ENCODE measurements around the gene FBLIM1. TPM values are rescaled to one million over a fixed set of nuclear protein-coding genes. Genes with fewer than 3 reads are reported as not detected.
"Not testable (repeated sequence)": the region's sequence is repeated elsewhere in the genome, so short reads cannot be mapped to it uniquely, and the experiment has no call there.

The FBLIM1 gene
- total and polyA plus RNA-seq, 4 donors, result 9.3 to 19.4 (median 16.1) TPM

DNA sequence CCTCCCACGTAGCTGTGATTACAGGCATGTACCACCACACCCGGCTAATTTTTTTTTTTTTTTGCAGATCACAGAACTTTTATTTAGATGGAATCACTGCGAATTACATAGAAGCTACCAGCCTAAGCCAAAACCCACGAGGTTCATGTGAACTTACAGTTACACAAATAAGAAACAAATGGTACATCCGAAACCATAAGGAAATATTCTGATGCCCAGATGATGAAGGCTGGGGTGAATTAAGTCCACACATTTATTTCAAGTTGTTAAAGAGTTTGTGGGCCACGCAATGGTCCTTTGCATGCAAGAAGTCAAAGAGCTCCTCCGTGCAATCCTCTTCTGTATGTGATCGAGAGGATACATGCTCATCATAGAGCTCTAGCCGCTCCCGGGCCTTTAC is 48.5 kb downstream of the FBLIM1 start:
- no peaks in the 10 kb centered on the region for H3K27me3 ChIP-seq (ENCODE audit: control insufficient read depth, insufficient read depth, low read length)
- H3K36me3 ChIP-seq (ENCODE audit: control insufficient read depth, insufficient read depth, low read length), result no peaks in the 10 kb centered on the region
- H3K4me3 ChIP-seq (ENCODE audit: low read depth, low read length), result no peak overlapping the region
- 96% methylated on average over 4 of the region's 10 CpGs for WGBS (ENCODE audit: insufficient coverage)
- no peak overlapping the region for H3K27ac ChIP-seq (ENCODE audit: low read depth, low read length)
- no peaks in the 10 kb centered on the region for H3K4me1 ChIP-seq (ENCODE audit: control insufficient read depth, insufficient read depth, low read length)
- H3K9me3 ChIP-seq (ENCODE audit: control insufficient read depth, insufficient read depth, low read length), result no peaks in the 10 kb centered on the region
- no peak for DNase-seq (ENCODE audit: low read depth in 4 of 6, low spot score in 6 of 6)

GRCh38 chr1:15807549-15807948 is 49.0 kb downstream of the FBLIM1 start, which contains the start of gene UQCRHL:
UQCRHL (minus strand) TSS chr1:15807649; CDS start chr1:15807649, 0 bp downstream.
- not testable (repeated sequence) for DNase-seq (ENCODE audit: low read depth in 4 of 6, low spot score in 6 of 6); H3K36me3 ChIP-seq (ENCODE audit: control insufficient read depth, insufficient read depth, low read length); H3K27ac ChIP-seq (ENCODE audit: low read depth, low read length); H3K27me3 ChIP-seq (ENCODE audit: control insufficient read depth, insufficient read depth, low read length); H3K4me1 ChIP-seq (ENCODE audit: control insufficient read depth, insufficient read depth, low read length); H3K9me3 ChIP-seq (ENCODE audit: control insufficient read depth, insufficient read depth, low read length); H3K4me3 ChIP-seq (ENCODE audit: low read depth, low read length)
- 94% methylated on average over 7 of the region's 11 CpGs for WGBS (ENCODE audit: insufficient coverage)

DNA sequence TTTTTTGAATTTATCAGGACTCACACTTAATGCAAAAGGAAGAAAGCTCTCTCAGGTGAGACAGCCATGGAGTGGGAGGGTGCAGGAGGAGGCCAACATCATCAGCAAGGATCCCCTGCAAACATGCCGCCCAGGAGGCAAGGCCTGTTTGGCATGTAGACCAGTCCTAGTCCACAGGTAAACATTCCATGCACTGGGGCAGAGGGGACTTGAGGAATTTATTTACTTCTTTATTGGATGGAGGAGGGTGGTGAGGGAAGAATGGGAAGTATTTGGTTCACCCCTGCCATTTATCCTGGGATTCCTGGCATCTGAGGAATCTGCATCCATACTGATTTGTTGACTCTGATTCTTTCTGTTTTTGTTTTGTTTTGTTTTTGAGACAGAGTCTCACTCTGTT is 50.4 kb downstream of the FBLIM1 start:
- no peaks in the 10 kb centered on the region for H3K36me3 ChIP-seq (ENCODE audit: control insufficient read depth, insufficient read depth, low read length)

DNA sequence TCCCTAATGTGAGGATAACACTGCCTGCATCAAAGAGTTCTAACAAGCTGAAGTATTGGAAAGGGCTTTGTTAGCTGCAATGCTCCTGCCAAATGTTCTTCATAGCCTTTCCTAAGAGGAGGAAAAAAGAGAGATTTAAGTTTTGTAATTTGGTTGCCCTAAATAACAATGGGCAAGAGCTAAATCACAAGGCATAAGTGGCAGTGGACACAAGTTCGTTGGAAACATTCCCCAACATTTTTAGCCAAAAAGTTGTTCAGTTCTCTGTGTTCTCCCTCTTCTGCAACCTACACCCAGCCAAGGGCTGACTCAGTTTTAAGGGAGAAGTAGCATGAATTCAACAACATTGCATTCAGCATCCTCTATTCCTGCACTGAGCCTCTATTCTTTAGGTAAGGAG is 51.5 kb downstream of the FBLIM1 start:
- Histone ChIP-seq H3K27ac (ENCODE audit: low read depth, low read length) (no peak overlapping the region), H3K27me3 (ENCODE audit: control insufficient read depth, insufficient read depth, low read length) (no peaks in the 10 kb centered on the region), H3K4me1 (ENCODE audit: control insufficient read depth, insufficient read depth, low read length) (no peaks in the 10 kb centered on the region), H3K9me3 (ENCODE audit: control insufficient read depth, insufficient read depth, low read length) (no peaks in the 10 kb centered on the region), H3K36me3 (ENCODE audit: control insufficient read depth, insufficient read depth, low read length) (no peaks in the 10 kb centered on the region), H3K4me3 (ENCODE audit: low read depth, low read length) (no peak overlapping the region)
- WGBS (ENCODE audit: insufficient coverage), result no CpG with 5 or more reads among the region's 1 CpG
- DNase-seq (ENCODE audit: low read depth in 4 of 6, low spot score in 6 of 6), result no peak

More for the DNA sequence above, 50.4 kb downstream of the FBLIM1 start:
- Histone ChIP-seq H3K27me3 (ENCODE audit: control insufficient read depth, insufficient read depth, low read length) (no peaks in the 10 kb centered on the region), H3K9me3 (ENCODE audit: control insufficient read depth, insufficient read depth, low read length) (no peaks in the 10 kb centered on the region), H3K4me3 (ENCODE audit: low read depth, low read length) (no peak overlapping the region), H3K4me1 (ENCODE audit: control insufficient read depth, insufficient read depth, low read length) (no peaks in the 10 kb centered on the region), H3K27ac (ENCODE audit: low read depth, low read length) (no peak overlapping the region)
- DNase-seq (ENCODE audit: low read depth in 4 of 6, low spot score in 6 of 6), result no peak
- 80% methylated on average over 1 of the region's 1 CpG for WGBS (ENCODE audit: insufficient coverage)

DNA sequence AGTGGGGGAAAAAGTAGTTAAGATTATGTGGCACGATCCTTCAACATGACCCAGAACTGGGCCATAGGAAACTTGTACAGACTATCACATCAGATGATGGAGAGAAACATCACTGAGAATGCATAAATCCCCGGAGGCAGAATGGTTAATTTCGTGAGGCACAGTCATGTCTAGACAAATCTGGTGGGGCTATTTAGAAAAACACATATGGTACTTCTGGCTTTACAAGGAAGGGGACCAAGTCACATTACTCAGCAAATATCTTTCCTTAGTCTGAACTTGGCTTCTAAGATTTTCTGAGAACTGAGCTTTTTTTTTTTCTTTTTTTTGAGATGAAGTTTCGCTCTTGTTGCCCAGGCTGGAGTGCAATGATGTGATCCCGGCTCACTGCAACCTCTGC is 58.1 kb downstream of the FBLIM1 start:
- no peaks in the 10 kb centered on the region for H3K27me3 ChIP-seq (ENCODE audit: control insufficient read depth, insufficient read depth, low read length)
- H3K9me3 ChIP-seq (ENCODE audit: control insufficient read depth, insufficient read depth, low read length), result no peaks in the 10 kb centered on the region
- H3K36me3 ChIP-seq (ENCODE audit: control insufficient read depth, insufficient read depth, low read length), result no peaks in the 10 kb centered on the region
- no peak overlapping the region for H3K4me3 ChIP-seq (ENCODE audit: low read depth, low read length)
- H3K4me1 ChIP-seq (ENCODE audit: control insufficient read depth, insufficient read depth, low read length), result no peaks in the 10 kb centered on the region
- no peak for DNase-seq (ENCODE audit: low read depth in 4 of 6, low spot score in 6 of 6)
- H3K27ac ChIP-seq (ENCODE audit: low read depth, low read length), result no peak overlapping the region
- 100% methylated on average over 2 of the region's 5 CpGs for whole genome bisulfite sequencing (ENCODE audit: insufficient coverage)

DNA sequence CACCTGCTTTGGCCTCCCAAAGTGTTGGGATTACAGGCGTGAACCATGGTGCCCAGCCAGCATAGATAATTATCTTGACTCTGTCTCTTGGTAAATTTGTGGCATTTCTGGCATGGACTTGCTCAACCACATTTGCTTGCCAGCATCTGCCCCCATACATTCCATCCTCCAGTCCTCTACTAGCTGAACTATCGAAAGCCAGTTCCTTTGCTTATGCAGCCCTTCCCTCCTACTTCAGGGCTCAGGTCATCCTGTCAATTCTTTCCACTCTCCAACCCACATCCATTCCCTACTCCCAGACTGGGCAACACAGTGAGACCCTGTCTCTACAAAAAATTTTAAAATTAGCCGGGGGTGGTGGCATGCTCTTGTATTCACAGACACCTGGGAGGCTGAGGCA is 61.9 kb downstream of the FBLIM1 start:
- Histone ChIP-seq H3K4me3 (ENCODE audit: low read depth, low read length) (no peak overlapping the region), H3K27me3 (ENCODE audit: control insufficient read depth, insufficient read depth, low read length) (no peaks in the 10 kb centered on the region), H3K36me3 (ENCODE audit: control insufficient read depth, insufficient read depth, low read length) (no peaks in the 10 kb centered on the region), H3K9me3 (ENCODE audit: control insufficient read depth, insufficient read depth, low read length) (no peaks in the 10 kb centered on the region), H3K27ac (ENCODE audit: low read depth, low read length) (no peak overlapping the region), H3K4me1 (ENCODE audit: control insufficient read depth, insufficient read depth, low read length) (no peaks in the 10 kb centered on the region)
- DNase-seq (ENCODE audit: low read depth in 4 of 6, low spot score in 6 of 6), result no peak
- WGBS (ENCODE audit: insufficient coverage), result 94% methylated on average over 1 of the region's 3 CpGs

DNA sequence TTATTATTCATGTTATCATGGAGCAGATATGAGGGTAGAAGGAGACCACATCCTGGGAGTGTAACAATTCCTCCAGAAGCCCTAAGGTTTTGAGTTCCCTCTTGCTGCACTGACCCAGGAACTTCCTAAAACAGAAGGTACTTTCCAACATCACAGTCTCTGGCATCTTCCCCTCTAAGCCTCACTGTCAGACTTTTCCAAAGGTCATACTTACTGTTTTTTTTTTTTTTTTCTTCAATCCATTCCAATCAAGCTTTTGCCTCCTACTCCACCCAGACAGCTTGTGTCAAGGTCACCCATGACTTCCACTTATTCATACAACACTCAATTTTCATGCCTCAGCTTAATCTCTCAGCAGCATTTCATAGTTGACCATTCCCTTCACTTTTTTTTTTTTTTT is 67.2 kb downstream of the FBLIM1 start:
- Histone ChIP-seq H3K27ac (ENCODE audit: low read depth, low read length) (no peak overlapping the region), H3K36me3 (ENCODE audit: control insufficient read depth, insufficient read depth, low read length) (no peaks in the 10 kb centered on the region), H3K4me3 (ENCODE audit: low read depth, low read length) (no peak overlapping the region), H3K27me3 (ENCODE audit: control insufficient read depth, insufficient read depth, low read length) (no peaks in the 10 kb centered on the region), H3K4me1 (ENCODE audit: control insufficient read depth, insufficient read depth, low read length) (peaks cover 3% of the 10 kb centered on the region), H3K9me3 (ENCODE audit: control insufficient read depth, insufficient read depth, low read length) (no peaks in the 10 kb centered on the region)
- DNase-seq (ENCODE audit: low read depth in 4 of 6, low spot score in 6 of 6), result no peak

GRCh38 chr1:15826810-15827507 is 68.4 kb downstream of the FBLIM1 start:
- Histone ChIP-seq H3K4me3 (ENCODE audit: low read depth, low read length) (no peak overlapping the region), H3K36me3 (ENCODE audit: control insufficient read depth, insufficient read depth, low read length) (no peaks in the 10 kb centered on the region), H3K27ac (ENCODE audit: low read depth, low read length) (no peak overlapping the region), H3K4me1 (ENCODE audit: control insufficient read depth, insufficient read depth, low read length) (peaks cover 5% of the 10 kb centered on the region), H3K9me3 (ENCODE audit: control insufficient read depth, insufficient read depth, low read length) (no peaks in the 10 kb centered on the region), H3K27me3 (ENCODE audit: control insufficient read depth, insufficient read depth, low read length) (no peaks in the 10 kb centered on the region)
- WGBS (ENCODE audit: insufficient coverage), result 92% methylated on average over 5 of the region's 6 CpGs
- DNase-seq (ENCODE audit: low read depth in 4 of 6, low spot score in 6 of 6), result no peak

DNA sequence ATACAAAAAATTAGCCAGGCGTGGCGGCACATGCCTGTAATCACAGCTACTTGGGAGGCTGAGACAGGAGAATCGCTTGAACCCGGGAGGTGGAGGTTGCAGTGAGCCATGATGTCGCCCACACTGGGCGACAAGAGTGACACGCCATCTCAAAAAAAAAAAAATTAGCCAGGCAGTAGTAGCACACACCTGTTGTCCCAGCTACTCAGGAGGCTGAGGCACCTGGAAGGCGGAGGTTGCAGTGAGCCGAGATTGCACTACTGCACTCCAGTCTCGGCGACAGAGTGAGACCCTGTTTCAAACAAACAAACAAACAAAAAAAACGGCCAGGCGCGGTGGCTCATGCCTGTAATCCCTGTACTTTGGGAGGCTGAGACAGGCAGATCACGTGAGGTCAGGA is 69.0 kb downstream of the FBLIM1 start:
- not testable (repeated sequence) for H3K27ac ChIP-seq (ENCODE audit: low read depth, low read length); H3K4me3 ChIP-seq (ENCODE audit: low read depth, low read length); H3K27me3 ChIP-seq (ENCODE audit: control insufficient read depth, insufficient read depth, low read length); DNase-seq (ENCODE audit: low read depth in 4 of 6, low spot score in 6 of 6); H3K9me3 ChIP-seq (ENCODE audit: control insufficient read depth, insufficient read depth, low read length); H3K36me3 ChIP-seq (ENCODE audit: control insufficient read depth, insufficient read depth, low read length)
- H3K4me1 ChIP-seq (ENCODE audit: control insufficient read depth, insufficient read depth, low read length), result peaks cover 11% of the 10 kb centered on the region
- WGBS (ENCODE audit: insufficient coverage), result 98% methylated on average over 11 of the region's 15 CpGs

DNA sequence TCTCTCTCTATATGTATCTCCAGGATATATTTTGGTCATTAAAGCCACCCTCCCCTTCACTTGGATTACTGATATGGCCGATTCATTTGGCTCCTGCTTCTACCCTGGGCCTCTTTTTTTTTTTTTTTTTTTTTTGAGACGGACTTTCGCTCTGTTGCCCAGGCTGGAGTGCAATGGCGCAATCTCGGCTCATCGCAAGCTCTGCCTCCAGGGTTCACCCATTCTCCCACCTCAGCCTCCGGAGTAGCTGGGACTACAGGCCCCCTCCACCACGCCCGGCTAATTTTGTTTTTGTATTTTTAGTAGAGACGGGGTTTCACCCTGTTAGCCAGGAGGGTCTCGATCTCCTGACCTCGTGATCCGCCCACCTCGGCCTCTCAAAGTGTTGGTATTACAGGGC is 70.3 kb downstream of the FBLIM1 start:
- not testable (repeated sequence) for H3K27ac ChIP-seq (ENCODE audit: low read depth, low read length); H3K36me3 ChIP-seq (ENCODE audit: control insufficient read depth, insufficient read depth, low read length); H3K4me3 ChIP-seq (ENCODE audit: low read depth, low read length); H3K27me3 ChIP-seq (ENCODE audit: control insufficient read depth, insufficient read depth, low read length); DNase-seq (ENCODE audit: low read depth in 4 of 6, low spot score in 6 of 6); H3K9me3 ChIP-seq (ENCODE audit: control insufficient read depth, insufficient read depth, low read length)
- peaks cover 21% of the 10 kb centered on the region for H3K4me1 ChIP-seq (ENCODE audit: control insufficient read depth, insufficient read depth, low read length)
- WGBS (ENCODE audit: insufficient coverage), result 93% methylated on average over 2 of the region's 14 CpGs

All from spinal cord (tissue), 10 donors.